ENCODE results near the gene LVRN. TPM values are rescaled to one million over a fixed set of nuclear protein-coding genes. Genes with fewer than 3 reads are reported as not detected.

LVRN gene
- total RNA-seq, 4 donors from 2014 or later: 0.31 to 2.9 (median 2.1) TPM; not detected in 1

DNA sequence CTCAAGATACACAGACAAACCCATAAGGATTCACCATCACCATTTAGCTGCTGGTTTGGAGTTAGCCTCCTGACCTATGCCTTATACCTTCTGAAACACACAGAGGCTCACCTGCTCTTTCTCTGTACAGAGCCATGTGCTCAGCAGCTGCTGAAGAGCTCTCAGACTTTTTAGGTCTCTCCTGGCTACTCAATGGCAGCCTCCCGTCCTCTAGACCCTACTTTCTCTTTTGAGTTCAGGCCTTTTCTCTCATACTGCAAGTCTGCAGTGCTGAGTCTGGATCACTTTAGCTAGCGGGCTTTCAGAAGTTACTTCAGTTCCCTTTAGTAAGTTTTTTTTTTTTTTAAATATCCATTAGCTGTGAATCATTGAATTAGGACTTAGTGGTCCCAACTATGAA, 25.7 kb downstream of the LVRN start:
- H3K36me3 ChIP-seq: no peaks in the 10 kb centered on the region
- intact Hi-C loops (cut with DNase I): no loop called here
- no peaks in the 10 kb centered on the region for H3K9me3 ChIP-seq
- DNase-seq: no peak
- 76 to 77% methylated on average over 2 of the region's 2 CpGs for WGBS, 2 donors
- H3K27ac ChIP-seq: no peak overlapping the region
- no peak for TF ChIP-seq POLR2A (IDR thresholded peaks at IDR 0.05)
- TF ChIP-seq, protein P1, sequence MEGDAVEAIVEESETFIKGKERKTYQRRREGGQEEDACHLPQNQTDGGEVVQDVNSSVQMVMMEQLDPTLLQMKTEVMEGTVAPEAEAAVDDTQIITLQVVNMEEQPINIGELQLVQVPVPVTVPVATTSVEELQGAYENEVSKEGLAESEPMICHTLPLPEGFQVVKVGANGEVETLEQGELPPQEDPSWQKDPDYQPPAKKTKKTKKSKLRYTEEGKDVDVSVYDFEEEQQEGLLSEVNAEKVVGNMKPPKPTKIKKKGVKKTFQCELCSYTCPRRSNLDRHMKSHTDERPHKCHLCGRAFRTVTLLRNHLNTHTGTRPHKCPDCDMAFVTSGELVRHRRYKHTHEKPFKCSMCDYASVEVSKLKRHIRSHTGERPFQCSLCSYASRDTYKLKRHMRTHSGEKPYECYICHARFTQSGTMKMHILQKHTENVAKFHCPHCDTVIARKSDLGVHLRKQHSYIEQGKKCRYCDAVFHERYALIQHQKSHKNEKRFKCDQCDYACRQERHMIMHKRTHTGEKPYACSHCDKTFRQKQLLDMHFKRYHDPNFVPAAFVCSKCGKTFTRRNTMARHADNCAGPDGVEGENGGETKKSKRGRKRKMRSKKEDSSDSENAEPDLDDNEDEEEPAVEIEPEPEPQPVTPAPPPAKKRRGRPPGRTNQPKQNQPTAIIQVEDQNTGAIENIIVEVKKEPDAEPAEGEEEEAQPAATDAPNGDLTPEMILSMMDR (IDR thresholded peaks at IDR 0.05): no peak
- H3K27me3 ChIP-seq: no peaks in the 10 kb centered on the region
- no peaks in the 10 kb centered on the region for H3K4me1 ChIP-seq
- no peak overlapping the region for H3K4me3 ChIP-seq

DNA sequence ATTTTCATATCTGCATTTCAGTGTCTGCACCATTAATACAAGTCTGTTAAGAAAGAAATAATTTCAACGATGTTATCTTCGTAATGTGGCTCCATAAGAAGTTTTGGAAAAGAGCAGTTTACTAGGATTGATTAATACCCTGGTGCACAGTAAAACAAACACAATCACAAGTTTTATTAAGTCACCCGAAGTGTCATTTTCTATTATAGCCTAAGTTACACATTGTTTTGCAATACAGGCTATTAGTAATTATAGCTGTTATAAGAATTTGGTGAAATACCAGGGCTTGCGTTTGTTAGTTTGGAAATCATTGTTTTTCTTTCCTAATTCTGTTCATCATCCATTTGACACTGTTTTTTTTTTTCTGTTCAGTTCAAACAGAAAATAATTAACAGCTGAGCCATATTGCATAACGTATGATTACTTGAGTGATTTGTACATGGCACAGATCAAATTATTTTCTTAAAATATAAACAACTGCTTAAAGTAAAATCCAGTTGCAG, 30.6 kb downstream of the LVRN start:
- Histone ChIP-seq H3K4me1 (no peaks in the 10 kb centered on the region), H3K27me3 (no peaks in the 10 kb centered on the region), H3K4me3 (no peak overlapping the region), H3K9me3 (no peaks in the 10 kb centered on the region), H3K27ac (no peak overlapping the region), H3K36me3 (no peaks in the 10 kb centered on the region)
- WGBS, 2 donors: 62 to 68% methylated on average over 5 of the region's 5 CpGs
- DNase-seq: no peak
- intact Hi-C loops (cut with DNase I): no loop called here
- TF ChIP-seq, protein P1 (IDR thresholded peaks at IDR 0.05): no peak

DNA sequence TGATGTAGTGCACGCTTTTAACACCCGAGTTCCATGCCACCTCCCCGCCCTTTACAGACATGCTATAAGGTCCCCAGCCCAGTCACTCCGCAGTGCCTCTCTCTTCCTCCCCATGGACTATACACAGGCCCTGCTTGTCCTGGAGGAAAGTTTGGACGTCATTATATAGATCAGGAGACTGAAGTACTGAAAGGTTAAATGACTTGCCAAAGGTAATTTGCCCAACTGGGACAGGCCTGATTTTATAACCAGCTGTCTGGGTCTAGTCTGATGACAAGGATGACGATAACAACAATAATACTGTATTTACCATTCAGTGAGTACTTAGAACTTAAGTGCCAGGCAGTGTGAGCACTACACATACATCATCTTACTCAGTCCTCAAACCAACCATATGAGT, 33.1 kb downstream of the LVRN start:
- WGBS, 2 donors: 81 to 82% methylated on average over 6 of the region's 6 CpGs
- no peak for DNase-seq
- TF ChIP-seq POLR2A (IDR thresholded peaks at IDR 0.05): no peak
- TF ChIP-seq, protein P1 (IDR thresholded peaks at IDR 0.05): no peak
- no peaks in the 10 kb centered on the region for H3K27me3 ChIP-seq
- intact Hi-C loops (cut with DNase I): no loop called here
- H3K4me1 ChIP-seq: no peaks in the 10 kb centered on the region
- no peaks in the 10 kb centered on the region for H3K36me3 ChIP-seq
- no peak overlapping the region for H3K4me3 ChIP-seq
- H3K27ac ChIP-seq: no peak overlapping the region
- no peaks in the 10 kb centered on the region for H3K9me3 ChIP-seq

DNA sequence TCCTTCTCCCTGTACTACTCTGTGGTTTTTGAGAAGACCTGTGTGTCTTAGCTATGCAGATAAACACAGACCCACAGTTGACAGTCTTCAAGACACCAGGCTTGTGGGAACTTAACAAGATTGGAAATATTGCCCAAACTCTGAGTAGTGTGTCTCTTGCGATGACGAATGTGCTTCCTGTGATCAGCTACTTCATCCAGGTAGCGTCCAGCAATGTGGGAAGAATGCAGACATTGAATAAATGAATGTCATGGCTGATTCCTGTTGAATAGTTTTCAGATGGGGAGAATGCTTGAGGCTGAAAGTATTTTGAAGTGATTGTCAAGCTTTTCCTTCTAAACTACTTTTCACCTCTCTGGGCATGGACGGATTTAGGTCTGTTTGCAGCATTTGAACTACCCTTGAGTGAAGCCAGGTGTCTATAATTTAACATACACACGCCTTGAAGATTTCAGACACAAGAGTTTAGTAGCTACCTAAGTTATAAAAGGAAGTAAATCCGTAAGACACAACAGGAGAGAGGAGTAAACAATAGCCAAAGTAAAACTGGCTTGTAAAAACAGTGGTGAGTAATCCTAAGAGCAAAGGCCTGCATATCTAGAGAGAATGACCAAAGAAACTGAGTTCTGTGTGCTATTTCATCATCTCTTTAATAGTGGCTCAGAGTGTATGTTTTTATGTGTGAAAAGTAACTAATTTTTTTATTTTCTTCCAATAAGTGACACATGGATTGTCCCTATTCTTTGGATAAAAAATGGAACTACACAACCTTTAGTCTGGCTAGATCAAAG, 40.0 kb downstream of the LVRN start:
- intact Hi-C loops (cut with DNase I): no loop called here

DNA sequence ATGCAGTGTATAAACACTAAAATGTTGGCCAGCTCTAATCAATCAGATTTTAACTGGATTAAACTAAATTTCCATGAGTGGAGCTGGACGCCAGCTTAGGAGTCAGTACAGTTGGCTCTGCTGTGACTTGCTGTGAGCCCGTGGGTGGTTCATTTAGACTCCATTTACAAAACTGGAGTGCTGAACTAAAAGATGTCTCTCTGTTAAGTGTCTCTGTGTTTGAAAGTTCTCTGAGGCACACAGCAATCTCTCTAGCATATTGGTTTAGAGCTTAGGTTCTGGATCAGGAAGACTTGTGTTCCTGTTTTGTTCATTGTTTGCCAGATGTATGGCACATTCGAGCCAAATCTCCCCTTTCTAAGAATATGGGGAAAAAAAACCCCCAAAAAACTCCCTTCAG, 42.0 kb downstream of the LVRN start:
- H3K36me3 ChIP-seq: no peaks in the 10 kb centered on the region
- 60 to 64% methylated on average over 3 of the region's 3 CpGs for WGBS, 2 donors
- no peak for TF ChIP-seq POLR2A (IDR thresholded peaks at IDR 0.05)
- TF ChIP-seq, protein P1 (IDR thresholded peaks at IDR 0.05): no peak
- intact Hi-C loops (cut with DNase I): no loop called here
- DNase-seq: no peak
- H3K9me3 ChIP-seq: no peaks in the 10 kb centered on the region
- H3K27ac ChIP-seq: no peak overlapping the region
- H3K4me3 ChIP-seq: no peak overlapping the region
- no peaks in the 10 kb centered on the region for H3K4me1 ChIP-seq
- H3K27me3 ChIP-seq: no peaks in the 10 kb centered on the region

More for the DNA sequence above, 40.0 kb downstream of the LVRN start:
- H3K36me3 ChIP-seq: no peaks in the 10 kb centered on the region
- TF ChIP-seq, protein P1 (IDR thresholded peaks at IDR 0.05): no peak
- no peak for TF ChIP-seq POLR2A (IDR thresholded peaks at IDR 0.05)
- H3K27me3 ChIP-seq: no peaks in the 10 kb centered on the region
- H3K4me3 ChIP-seq: no peak overlapping the region
- DNase-seq: no peak
- no peaks in the 10 kb centered on the region for H3K9me3 ChIP-seq
- no peak overlapping the region for H3K27ac ChIP-seq
- 64 to 66% methylated on average over 6 of the region's 6 CpGs for WGBS, 2 donors
- H3K4me1 ChIP-seq: no peaks in the 10 kb centered on the region
